ENCODE data around the gene GGTLC2. TPM values are rescaled to one million over a fixed set of nuclear protein-coding genes. Genes with fewer than 3 reads are reported as not detected.

The GGTLC2 gene
- total RNA-seq, 3 donors from 2014 or later (not counting 1 experiment from before 2014, with no cell fraction given) = not detected

- H3K27ac Mint-ChIP-seq = no peak overlapping the region
- Histone ChIP-seq H3K27me3 (ENCODE audit: control insufficient read depth, insufficient read depth, low read length) (no peaks in the 10 kb centered on the region), H3K9me3 (ENCODE audit: control insufficient read depth, insufficient read depth, low read length) (no peaks in the 10 kb centered on the region), H3K27ac (ENCODE audit: low read length) (no peak overlapping the region), H3K4me3 (ENCODE audit: low read length) (no peak overlapping the region), H3K36me3 (ENCODE audit: control insufficient read depth, insufficient read depth, low read length) (no peaks in the 10 kb centered on the region), H3K4me1 (ENCODE audit: control insufficient read depth, insufficient read depth, low read length) (peaks cover 6% of the 10 kb centered on the region)
- no peak for DNase-seq
- H3K4me3 Mint-ChIP-seq = no peak overlapping the region
- H3K27me3 Mint-ChIP-seq (ENCODE audit: low read depth in 2 of 2) = peaks cover 13 to 35% of the 10 kb centered on the region in 2 donors
- no peak for TF ChIP-seq CTCF (IDR thresholded peaks at IDR 0.05)
- intact Hi-C loops (cut with micrococcal nuclease) = no loop called here
- no peak for ATAC-seq
- H3K36me3 Mint-ChIP-seq = no peaks in the 10 kb centered on the region
- 78% methylated on average over 3 of the region's 3 CpGs for WGBS (ENCODE audit: insufficient coverage)
- no peaks in the 10 kb centered on the region for H3K9me3 Mint-ChIP-seq
- H3K4me1 Mint-ChIP-seq = peaks cover 6 to 7% of the 10 kb centered on the region in 2 donors
Measured at GRCh38 chr22:22614065-22614464, 30.3 kb upstream of the GGTLC2 start.

GRCh38 chr22:22616636-22617035 is 27.8 kb upstream of the GGTLC2 start:
- peaks cover 9 to 21% of the 10 kb centered on the region in 2 donors for H3K27me3 Mint-ChIP-seq (ENCODE audit: low read depth in 2 of 2)
- H3K27me3 ChIP-seq (ENCODE audit: control insufficient read depth, insufficient read depth, low read length) = no peaks in the 10 kb centered on the region
- 25% methylated on average over 5 of the region's 5 CpGs for WGBS (ENCODE audit: insufficient coverage)

GRCh38 chr22:22618448-22618847 is 26.0 kb upstream of the GGTLC2 start:
- no peak overlapping the region for H3K27ac Mint-ChIP-seq

More at GRCh38 chr22:22616636-22617035, 27.8 kb upstream of the GGTLC2 start:
- DNase-seq (peak in 1 of 2 donors; percentile 61), ATAC-seq (peak; percentile 40 to 85 (median 66))
- peak overlapping the region in 1 of 2 donors; percentile 9 for H3K27ac Mint-ChIP-seq
- Histone ChIP-seq H3K4me1 (ENCODE audit: control insufficient read depth, insufficient read depth, low read length) (peaks cover 6% of the 10 kb centered on the region), H3K36me3 (ENCODE audit: control insufficient read depth, insufficient read depth, low read length) (no peaks in the 10 kb centered on the region), H3K4me3 (ENCODE audit: low read length) (no peak overlapping the region), H3K27ac (ENCODE audit: low read length) (no peak overlapping the region), H3K9me3 (ENCODE audit: control insufficient read depth, insufficient read depth, low read length) (no peaks in the 10 kb centered on the region)
- H3K36me3 Mint-ChIP-seq = no peaks in the 10 kb centered on the region
- no peak for TF ChIP-seq CTCF (IDR thresholded peaks at IDR 0.05)
- peaks cover 6 to 7% of the 10 kb centered on the region in 2 donors for H3K4me1 Mint-ChIP-seq
- H3K4me3 Mint-ChIP-seq = no peak overlapping the region
- intact Hi-C loops (cut with micrococcal nuclease) = no loop called here
- no peaks in the 10 kb centered on the region for H3K9me3 Mint-ChIP-seq

More at GRCh38 chr22:22618448-22618847, 26.0 kb upstream of the GGTLC2 start:
- Mint-ChIP-seq H3K9me3 (no peaks in the 10 kb centered on the region), H3K27me3 (ENCODE audit: low read depth in 2 of 2) (peaks cover 9 to 21% of the 10 kb centered on the region in 2 donors), H3K4me1 (peaks cover 6 to 7% of the 10 kb centered on the region in 2 donors), H3K36me3 (no peaks in the 10 kb centered on the region), H3K4me3 (no peak overlapping the region)
- 95% methylated on average over 7 of the region's 7 CpGs for WGBS (ENCODE audit: insufficient coverage)
- Histone ChIP-seq H3K9me3 (ENCODE audit: control insufficient read depth, insufficient read depth, low read length) (no peaks in the 10 kb centered on the region), H3K27ac (ENCODE audit: low read length) (no peak overlapping the region), H3K4me1 (ENCODE audit: control insufficient read depth, insufficient read depth, low read length) (peaks cover 6% of the 10 kb centered on the region), H3K27me3 (ENCODE audit: control insufficient read depth, insufficient read depth, low read length) (no peaks in the 10 kb centered on the region), H3K36me3 (ENCODE audit: control insufficient read depth, insufficient read depth, low read length) (no peaks in the 10 kb centered on the region), H3K4me3 (ENCODE audit: low read length) (no peak overlapping the region)
- ATAC-seq (no peak), DNase-seq (no peak)
- intact Hi-C loops (cut with micrococcal nuclease) = no loop called here
- no peak for TF ChIP-seq CTCF (IDR thresholded peaks at IDR 0.05)

All from natural killer cell (primary cell).